Glutamatergic neuron (in vitro differentiated cells): ENCODE data around the gene AP1S3. TPM values are rescaled to one million over a fixed set of nuclear protein-coding genes. Genes with fewer than 3 reads are reported as not detected.
"Not testable (repeated sequence)": the region's sequence is repeated elsewhere in the genome, so short reads cannot be mapped to it uniquely, and the experiment has no call there.

Experiments
- DNase-seq: peaks from one replicate; pipeline ENCODE4 v3.0.0; 2022
- H3K27ac Mint-ChIP-seq: one replicate; pipeline ENCODE4 v1.8.0; 2020; ENCODE audit warnings: mild to moderate bottlenecking, mixed read lengths, inconsistent platforms; ENCODE audit not compliant: unreplicated experiment
- H3K27me3 Mint-ChIP-seq: one replicate; pipeline ENCODE4 v1.8.0; 2020; ENCODE audit warnings: mild to moderate bottlenecking, moderate library complexity, mixed read lengths, inconsistent platforms; ENCODE audit not compliant: unreplicated experiment
- H3K36me3 Mint-ChIP-seq: one replicate; pipeline ENCODE4 v1.8.0; 2020; ENCODE audit warnings: mild to moderate bottlenecking, mixed read lengths, inconsistent platforms; ENCODE audit not compliant: unreplicated experiment
- H3K4me1 Mint-ChIP-seq: one replicate; pipeline ENCODE4 v1.8.0; 2020; ENCODE audit warnings: mild to moderate bottlenecking, low read depth, mixed read lengths, inconsistent platforms; ENCODE audit not compliant: unreplicated experiment
- H3K4me3 Mint-ChIP-seq: one replicate; pipeline ENCODE4 v1.8.0; 2020; ENCODE audit warnings: mild to moderate bottlenecking, mixed read lengths, inconsistent platforms; ENCODE audit not compliant: unreplicated experiment
- H3K9me3 Mint-ChIP-seq: one replicate; pipeline ENCODE4 v1.8.0; 2020; ENCODE audit warnings: mild to moderate bottlenecking, moderate library complexity, mixed read lengths, inconsistent platforms; ENCODE audit not compliant: unreplicated experiment
- CTCF ChIP-seq: fragments of 200-600 bp; sonication (generic); IDR thresholded peaks from one replicate; pipeline ENCODE4 v1.5.0; 2021; ENCODE audit not compliant: partially characterized antibody, unreplicated experiment
- total RNA-seq: library from RNA; stranded (reverse); fragmentation: NEBNext Ultra II Directional; extraction: Animal tissue kit (Norgen Biotek cat#: 25700); gene quantifications from one replicate; pipeline ENCODE4 v1.2.1, GENCODE V29; 2021; ENCODE audit not compliant: unreplicated experiment

The AP1S3 gene
- total RNA-seq, 1 donor from 2014 or later = 3.1 TPM

GRCh38 chr2:223789423-223789822, 48.0 kb downstream of the AP1S3 start:
- Mint-ChIP-seq H3K4me1 (peaks cover 1% of the 10 kb centered on the region), H3K27me3 (no peaks in the 10 kb centered on the region), H3K27ac (no peak overlapping the region), H3K36me3 (peaks cover 5% of the 10 kb centered on the region), H3K4me3 (no peak overlapping the region), H3K9me3 (no peaks in the 10 kb centered on the region)
- no peak for DNase-seq
- TF ChIP-seq CTCF = no peak

- H3K27ac Mint-ChIP-seq = no peak overlapping the region
Measured at GRCh38 chr2:223788826-223789225, 48.6 kb downstream of the AP1S3 start.

GRCh38 chr2:223788106-223788505, 49.3 kb downstream of the AP1S3 start:
- H3K27ac Mint-ChIP-seq, H3K9me3 Mint-ChIP-seq, H3K36me3 Mint-ChIP-seq, DNase-seq, H3K27me3 Mint-ChIP-seq, H3K4me3 Mint-ChIP-seq, H3K4me1 Mint-ChIP-seq: not testable (repeated sequence)

More at GRCh38 chr2:223788826-223789225, 48.6 kb downstream of the AP1S3 start:
- H3K27me3 Mint-ChIP-seq = no peaks in the 10 kb centered on the region
- H3K9me3 Mint-ChIP-seq = no peaks in the 10 kb centered on the region
- H3K4me1 Mint-ChIP-seq = no peaks in the 10 kb centered on the region
- peaks cover 5% of the 10 kb centered on the region for H3K36me3 Mint-ChIP-seq
- H3K4me3 Mint-ChIP-seq = no peak overlapping the region
- no peak for DNase-seq
- TF ChIP-seq CTCF = no peak

GRCh38 chr2:223787358-223787757, 50.0 kb downstream of the AP1S3 start:
- Mint-ChIP-seq H3K4me3 (no peak overlapping the region), H3K36me3 (peaks cover 5% of the 10 kb centered on the region), H3K27me3 (no peaks in the 10 kb centered on the region), H3K4me1 (no peaks in the 10 kb centered on the region), H3K27ac (no peak overlapping the region), H3K9me3 (no peaks in the 10 kb centered on the region)
- no peak for DNase-seq
- TF ChIP-seq CTCF = no peak

GRCh38 chr2:223786943-223787342, 50.4 kb downstream of the AP1S3 start:
- H3K36me3 Mint-ChIP-seq = peaks cover 5% of the 10 kb centered on the region
- H3K9me3 Mint-ChIP-seq = no peaks in the 10 kb centered on the region
- no peak for TF ChIP-seq CTCF
- no peak overlapping the region for H3K4me3 Mint-ChIP-seq
- DNase-seq = no peak
- H3K27me3 Mint-ChIP-seq = no peaks in the 10 kb centered on the region
- H3K27ac Mint-ChIP-seq = no peak overlapping the region
- no peaks in the 10 kb centered on the region for H3K4me1 Mint-ChIP-seq

GRCh38 chr2:223786236-223786635, 51.1 kb downstream of the AP1S3 start:
- DNase-seq = no peak
- H3K27me3 Mint-ChIP-seq = no peaks in the 10 kb centered on the region
- H3K27ac Mint-ChIP-seq = no peak overlapping the region
- H3K9me3 Mint-ChIP-seq = no peaks in the 10 kb centered on the region
- H3K4me3 Mint-ChIP-seq = no peak overlapping the region
- H3K4me1 Mint-ChIP-seq = no peaks in the 10 kb centered on the region
- no peak for TF ChIP-seq CTCF
- peaks cover 5% of the 10 kb centered on the region for H3K36me3 Mint-ChIP-seq
